OCI-LY3 (cell line): Measurements from ENCODE around the gene KIAA1328.

Experiments used
- EZH2phosphoT487 ChIP-seq: fragments of 200-600 bp; shearing (Covaris generic); IDR thresholded peaks from 2 replicates; pipeline ENCODE4 v1.6.1; 2018; ENCODE audit warnings: antibody characterized with exemption, mixed run types, low read depth
- TF ChIP-seq, protein P1 (sequence below): fragments of 200-600, 300-600 bp; sonication (generic); IDR thresholded peaks from 2 replicates; pipeline ENCODE4 v1.5.1; 2014; ENCODE audit warnings: antibody characterized with exemption, low read length, low read depth

GRCh38 chr18:36912887-36913286 is 84.0 kb downstream of the KIAA1328 start:
- TF ChIP-seq, protein P1, sequence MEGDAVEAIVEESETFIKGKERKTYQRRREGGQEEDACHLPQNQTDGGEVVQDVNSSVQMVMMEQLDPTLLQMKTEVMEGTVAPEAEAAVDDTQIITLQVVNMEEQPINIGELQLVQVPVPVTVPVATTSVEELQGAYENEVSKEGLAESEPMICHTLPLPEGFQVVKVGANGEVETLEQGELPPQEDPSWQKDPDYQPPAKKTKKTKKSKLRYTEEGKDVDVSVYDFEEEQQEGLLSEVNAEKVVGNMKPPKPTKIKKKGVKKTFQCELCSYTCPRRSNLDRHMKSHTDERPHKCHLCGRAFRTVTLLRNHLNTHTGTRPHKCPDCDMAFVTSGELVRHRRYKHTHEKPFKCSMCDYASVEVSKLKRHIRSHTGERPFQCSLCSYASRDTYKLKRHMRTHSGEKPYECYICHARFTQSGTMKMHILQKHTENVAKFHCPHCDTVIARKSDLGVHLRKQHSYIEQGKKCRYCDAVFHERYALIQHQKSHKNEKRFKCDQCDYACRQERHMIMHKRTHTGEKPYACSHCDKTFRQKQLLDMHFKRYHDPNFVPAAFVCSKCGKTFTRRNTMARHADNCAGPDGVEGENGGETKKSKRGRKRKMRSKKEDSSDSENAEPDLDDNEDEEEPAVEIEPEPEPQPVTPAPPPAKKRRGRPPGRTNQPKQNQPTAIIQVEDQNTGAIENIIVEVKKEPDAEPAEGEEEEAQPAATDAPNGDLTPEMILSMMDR: no peak
- no peak for TF ChIP-seq EZH2phosphoT487
